Right lobe of liver (tissue), 4 donors: ENCODE data around the gene PCNX4.

Experiments
- CTCF ChIP-seq, 4 donors: fragments of 200-600 bp in 3 of 4; fragments of 450-650 bp in 1 of 4; IDR thresholded peaks; one replicate each; pipeline versions ENCODE4 v1.5.1 to v1.8.0; 2016 to 2022; ENCODE audit warnings: antibody characterized with exemption in 4 of 4, mild to moderate bottlenecking in 2 of 4
- POLR2A ChIP-seq: fragments of 450-650 bp; IDR thresholded peaks from one replicate; pipeline ENCODE4 v1.6.1; 2017; ENCODE audit warnings: antibody characterized with exemption, mild to moderate bottlenecking
- donor health status: DM: no; HTN: no; CAD: no.
- donor health status: DM: no; HTN: no; CAD: no.
- donor health status: DM: no; HTN: yes; CAD: no.

GRCh38 chr14:60166142-60166541 lies 74.4 kb downstream of the PCNX4 start:
- TF ChIP-seq CTCF (IDR thresholded peaks at IDR 0.05) (no peak), POLR2A (no peak)
